ENCODE results near the gene SARS1.
"Not testable (repeated sequence)": the region's sequence is repeated elsewhere in the genome, so short reads cannot be mapped to it uniquely, and the experiment has no call there.

The SARS1 gene

GRCh38 chr1:109213824-109214693, at the start of gene SARS1:
SARS1 (plus strand) TSS chr1:109213918; CDS start chr1:109213993, 75 bp downstream.
- Histone ChIP-seq H3K9me3 (ENCODE audit: control insufficient read depth in 2 of 2, low read length in 2 of 2) (no peaks in the 10 kb centered on the region), H3K4me1 (ENCODE audit: control insufficient read depth in 2 of 2, insufficient read depth in 2 of 2, low read length in 2 of 2) (peaks cover 21 to 27% of the 10 kb centered on the region in 2 donors), H3K27ac (ENCODE audit: low read depth in 2 of 2, low read length in 2 of 2) (peak within 1 kb of the TSS; percentile 89 to 95), H3K4me3 (ENCODE audit: low read length in 2 of 2) (peak within 1 kb of the TSS; percentile 99 to 100), H3K27me3 (ENCODE audit: control insufficient read depth in 2 of 2, insufficient read depth in 2 of 2, low read length in 2 of 2) (no peaks in the 10 kb centered on the region), H3K9ac (ENCODE audit: low read depth in 1 of 2, low read length in 2 of 2) (peak within 1 kb of the TSS; percentile 86 to 93), H3K36me3 (ENCODE audit: control insufficient read depth in 2 of 2, insufficient read depth in 2 of 2, low read length in 2 of 2) (no peaks in the 10 kb centered on the region)

GRCh38 chr1:109164538-109164937, 49.2 kb upstream of the SARS1 start:
- H3K27me3 ChIP-seq (ENCODE audit: control insufficient read depth in 2 of 2, insufficient read depth in 2 of 2, low read length in 2 of 2) = no peaks in the 10 kb centered on the region
- H3K36me3 ChIP-seq (ENCODE audit: control insufficient read depth in 2 of 2, insufficient read depth in 2 of 2, low read length in 2 of 2) = peaks cover 4 to 12% of the 10 kb centered on the region in 2 donors
- no peak overlapping the region for H3K9ac ChIP-seq (ENCODE audit: low read depth in 1 of 2, low read length in 2 of 2)
- H3K9me3 ChIP-seq (ENCODE audit: control insufficient read depth in 2 of 2, low read length in 2 of 2) = no peaks in the 10 kb centered on the region
- no peak overlapping the region for H3K4me3 ChIP-seq (ENCODE audit: low read length in 2 of 2)
- no peak overlapping the region for H3K27ac ChIP-seq (ENCODE audit: low read depth in 2 of 2, low read length in 2 of 2)
- H3K4me1 ChIP-seq (ENCODE audit: control insufficient read depth in 2 of 2, insufficient read depth in 2 of 2, low read length in 2 of 2) = no peaks in the 10 kb centered on the region

DNA sequence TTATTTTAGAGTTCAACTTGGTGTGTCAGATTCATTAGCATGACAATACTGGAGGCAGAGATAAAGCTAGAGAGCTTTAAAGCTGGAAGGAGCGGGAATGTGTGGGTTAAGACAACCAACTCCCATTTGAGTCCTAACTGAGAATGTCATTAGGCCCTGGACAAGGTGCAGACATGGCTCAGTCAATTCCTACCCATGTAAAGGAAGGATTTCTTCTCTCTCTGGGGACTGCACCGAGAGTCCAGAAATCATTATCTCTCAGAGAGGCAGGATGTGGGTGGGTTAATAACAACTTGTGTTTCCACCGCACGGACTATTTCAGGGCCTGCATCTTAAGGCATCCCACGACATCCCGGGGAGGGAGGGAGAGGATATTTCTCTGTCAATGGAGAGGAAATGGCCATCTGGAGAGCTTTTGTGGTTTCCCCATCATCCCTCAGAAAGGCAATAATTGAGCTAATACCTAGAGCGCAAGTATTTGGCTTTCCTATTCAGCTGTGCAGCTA, 46.7 kb upstream of the SARS1 start:
- Histone ChIP-seq H3K9me3 (ENCODE audit: control insufficient read depth in 2 of 2, low read length in 2 of 2) (no peaks in the 10 kb centered on the region), H3K36me3 (ENCODE audit: control insufficient read depth in 2 of 2, insufficient read depth in 2 of 2, low read length in 2 of 2) (peaks cover 4 to 16% of the 10 kb centered on the region in 2 donors), H3K4me1 (ENCODE audit: control insufficient read depth in 2 of 2, insufficient read depth in 2 of 2, low read length in 2 of 2) (no peaks in the 10 kb centered on the region), H3K4me3 (ENCODE audit: low read length in 2 of 2) (no peak overlapping the region), H3K27me3 (ENCODE audit: control insufficient read depth in 2 of 2, insufficient read depth in 2 of 2, low read length in 2 of 2) (no peaks in the 10 kb centered on the region), H3K27ac (ENCODE audit: low read depth in 2 of 2, low read length in 2 of 2) (no peak overlapping the region), H3K9ac (ENCODE audit: low read depth in 1 of 2, low read length in 2 of 2) (no peak overlapping the region)

DNA sequence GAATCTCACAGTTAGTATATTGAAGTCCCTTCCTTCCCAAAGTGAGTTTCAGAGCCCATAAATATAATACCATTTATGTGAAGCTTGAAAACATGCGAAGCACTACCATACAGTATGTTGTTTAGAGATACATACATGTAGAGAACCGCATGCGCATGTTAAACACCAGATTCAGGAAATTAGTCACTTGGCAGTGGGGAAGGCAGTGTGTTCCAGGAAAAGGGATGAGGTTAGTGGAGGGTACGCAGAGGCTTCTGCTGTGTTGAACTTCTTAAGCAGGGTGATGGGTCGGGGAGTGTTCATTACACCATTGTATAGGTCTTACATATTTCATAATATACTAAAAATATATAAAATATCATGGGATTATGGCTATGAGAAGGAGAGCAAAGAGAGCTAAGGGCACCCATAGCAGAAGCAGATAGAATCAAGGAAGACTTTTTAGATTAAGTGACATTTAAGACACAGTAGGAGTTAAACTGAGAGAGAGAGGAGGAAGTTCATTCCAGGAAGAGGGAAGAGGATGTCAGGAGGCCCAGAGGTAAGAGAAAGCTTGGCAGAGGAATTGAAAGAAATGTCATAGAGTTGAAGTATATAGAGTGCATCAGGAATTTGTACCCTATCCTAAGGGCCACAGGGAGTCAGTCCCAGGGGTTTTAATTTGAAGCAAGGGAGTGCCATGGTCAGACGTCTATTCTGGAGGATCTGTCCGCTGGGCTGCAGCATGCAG, 43.5 kb upstream of the SARS1 start:
- Histone ChIP-seq H3K4me1 (ENCODE audit: control insufficient read depth in 2 of 2, insufficient read depth in 2 of 2, low read length in 2 of 2) (no peaks in the 10 kb centered on the region), H3K27me3 (ENCODE audit: control insufficient read depth in 2 of 2, insufficient read depth in 2 of 2, low read length in 2 of 2) (no peaks in the 10 kb centered on the region), H3K9ac (ENCODE audit: low read depth in 1 of 2, low read length in 2 of 2) (no peak overlapping the region), H3K4me3 (ENCODE audit: low read length in 2 of 2) (no peak overlapping the region), H3K9me3 (ENCODE audit: control insufficient read depth in 2 of 2, low read length in 2 of 2) (no peaks in the 10 kb centered on the region), H3K27ac (ENCODE audit: low read depth in 2 of 2, low read length in 2 of 2) (no peak overlapping the region), H3K36me3 (ENCODE audit: control insufficient read depth in 2 of 2, insufficient read depth in 2 of 2, low read length in 2 of 2) (peaks cover 6 to 10% of the 10 kb centered on the region in 2 donors)

- no peak overlapping the region for H3K4me3 ChIP-seq (ENCODE audit: low read length in 2 of 2)
- H3K9ac ChIP-seq (ENCODE audit: low read depth in 1 of 2, low read length in 2 of 2) = no peak overlapping the region
- H3K27me3 ChIP-seq (ENCODE audit: control insufficient read depth in 2 of 2, insufficient read depth in 2 of 2, low read length in 2 of 2) = no peaks in the 10 kb centered on the region
- peaks cover 8 to 10% of the 10 kb centered on the region in 2 donors for H3K36me3 ChIP-seq (ENCODE audit: control insufficient read depth in 2 of 2, insufficient read depth in 2 of 2, low read length in 2 of 2)
- H3K9me3 ChIP-seq (ENCODE audit: control insufficient read depth in 2 of 2, low read length in 2 of 2) = no peaks in the 10 kb centered on the region
- no peaks in the 10 kb centered on the region for H3K4me1 ChIP-seq (ENCODE audit: control insufficient read depth in 2 of 2, insufficient read depth in 2 of 2, low read length in 2 of 2)
- no peak overlapping the region for H3K27ac ChIP-seq (ENCODE audit: low read depth in 2 of 2, low read length in 2 of 2)
Measured at GRCh38 chr1:109171646-109172045, 42.1 kb upstream of the SARS1 start.

DNA sequence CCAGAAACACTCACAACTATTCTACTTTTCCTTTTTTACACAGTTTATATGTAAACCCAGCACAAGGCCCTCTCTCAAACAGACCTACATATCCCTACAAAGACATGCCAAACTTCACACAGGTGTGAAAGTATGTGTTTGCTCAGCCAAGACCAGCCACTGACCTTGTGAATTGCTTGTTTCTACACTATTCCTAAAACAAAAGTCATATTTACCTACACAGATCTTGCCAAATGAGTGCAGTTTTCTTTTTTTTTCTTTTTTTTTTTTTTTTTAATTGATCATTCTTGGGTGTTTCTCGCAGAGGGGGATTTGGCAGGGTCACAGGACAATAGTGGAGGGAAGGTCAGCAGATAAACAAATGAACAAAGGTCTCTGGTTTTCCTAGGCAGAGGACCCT, 37.4 kb upstream of the SARS1 start:
- not testable (repeated sequence) for H3K27me3 ChIP-seq (ENCODE audit: control insufficient read depth in 2 of 2, insufficient read depth in 2 of 2, low read length in 2 of 2); H3K9me3 ChIP-seq (ENCODE audit: control insufficient read depth in 2 of 2, low read length in 2 of 2); H3K36me3 ChIP-seq (ENCODE audit: control insufficient read depth in 2 of 2, insufficient read depth in 2 of 2, low read length in 2 of 2); H3K27ac ChIP-seq (ENCODE audit: low read depth in 2 of 2, low read length in 2 of 2); H3K9ac ChIP-seq (ENCODE audit: low read depth in 1 of 2, low read length in 2 of 2); H3K4me3 ChIP-seq (ENCODE audit: low read length in 2 of 2); H3K4me1 ChIP-seq (ENCODE audit: control insufficient read depth in 2 of 2, insufficient read depth in 2 of 2, low read length in 2 of 2)

- H3K27ac ChIP-seq (ENCODE audit: low read depth in 2 of 2, low read length in 2 of 2) = peak overlapping the region; percentile 59 to 67
- not testable (repeated sequence) for H3K36me3 ChIP-seq (ENCODE audit: control insufficient read depth in 2 of 2, insufficient read depth in 2 of 2, low read length in 2 of 2); H3K27me3 ChIP-seq (ENCODE audit: control insufficient read depth in 2 of 2, insufficient read depth in 2 of 2, low read length in 2 of 2); H3K4me3 ChIP-seq (ENCODE audit: low read length in 2 of 2); H3K9me3 ChIP-seq (ENCODE audit: control insufficient read depth in 2 of 2, low read length in 2 of 2)
- H3K4me1 ChIP-seq (ENCODE audit: control insufficient read depth in 2 of 2, insufficient read depth in 2 of 2, low read length in 2 of 2) = peaks cover 7 to 18% of the 10 kb centered on the region in 2 donors
- H3K9ac ChIP-seq (ENCODE audit: low read depth in 1 of 2, low read length in 2 of 2) = peak overlapping the region in 1 of 2 donors; percentile 5
Measured at GRCh38 chr1:109180715-109181084, 33.0 kb upstream of the SARS1 start.

- Histone ChIP-seq H3K9me3 (ENCODE audit: control insufficient read depth in 2 of 2, low read length in 2 of 2) (no peaks in the 10 kb centered on the region), H3K4me1 (ENCODE audit: control insufficient read depth in 2 of 2, insufficient read depth in 2 of 2, low read length in 2 of 2) (peaks cover 7 to 18% of the 10 kb centered on the region in 2 donors), H3K4me3 (ENCODE audit: low read length in 2 of 2) (no peak overlapping the region), H3K9ac (ENCODE audit: low read depth in 1 of 2, low read length in 2 of 2) (no peak overlapping the region), H3K27ac (ENCODE audit: low read depth in 2 of 2, low read length in 2 of 2) (peak overlapping the region; percentile 59 to 67), H3K36me3 (ENCODE audit: control insufficient read depth in 2 of 2, insufficient read depth in 2 of 2, low read length in 2 of 2) (peaks cover 0 to 4% of the 10 kb centered on the region in 2 donors), H3K27me3 (ENCODE audit: control insufficient read depth in 2 of 2, insufficient read depth in 2 of 2, low read length in 2 of 2) (no peaks in the 10 kb centered on the region)
Measured at GRCh38 chr1:109181085-109181806, 32.5 kb upstream of the SARS1 start.

GRCh38 chr1:109181807-109182163, 31.9 kb upstream of the SARS1 start:
- no peaks in the 10 kb centered on the region for H3K27me3 ChIP-seq (ENCODE audit: control insufficient read depth in 2 of 2, insufficient read depth in 2 of 2, low read length in 2 of 2)
- H3K27ac ChIP-seq (ENCODE audit: low read depth in 2 of 2, low read length in 2 of 2) = peak overlapping the region; percentile 59 to 67

More at GRCh38 chr1:109181807-109182163, 31.9 kb upstream of the SARS1 start:
- Histone ChIP-seq H3K4me1 (ENCODE audit: control insufficient read depth in 2 of 2, insufficient read depth in 2 of 2, low read length in 2 of 2) (peaks cover 7 to 18% of the 10 kb centered on the region in 2 donors), H3K36me3 (ENCODE audit: control insufficient read depth in 2 of 2, insufficient read depth in 2 of 2, low read length in 2 of 2) (peaks cover 0 to 4% of the 10 kb centered on the region in 2 donors), H3K9me3 (ENCODE audit: control insufficient read depth in 2 of 2, low read length in 2 of 2) (no peaks in the 10 kb centered on the region), H3K4me3 (ENCODE audit: low read length in 2 of 2) (no peak overlapping the region), H3K9ac (ENCODE audit: low read depth in 1 of 2, low read length in 2 of 2) (no peak overlapping the region)

Data from mucosa of rectum (tissue), 2 donors.